ENCODE results near the gene IBTK. TPM values are rescaled to one million over a fixed set of nuclear protein-coding genes. Genes with fewer than 3 reads are reported as not detected.
A peak's percentile ranks its signal among the peaks of the same experiment; 100 is the strongest.

IBTK gene
- total and polyA plus RNA-seq, 4 donors, result 14.1 to 66.8 (median 21.0) TPM

DNA sequence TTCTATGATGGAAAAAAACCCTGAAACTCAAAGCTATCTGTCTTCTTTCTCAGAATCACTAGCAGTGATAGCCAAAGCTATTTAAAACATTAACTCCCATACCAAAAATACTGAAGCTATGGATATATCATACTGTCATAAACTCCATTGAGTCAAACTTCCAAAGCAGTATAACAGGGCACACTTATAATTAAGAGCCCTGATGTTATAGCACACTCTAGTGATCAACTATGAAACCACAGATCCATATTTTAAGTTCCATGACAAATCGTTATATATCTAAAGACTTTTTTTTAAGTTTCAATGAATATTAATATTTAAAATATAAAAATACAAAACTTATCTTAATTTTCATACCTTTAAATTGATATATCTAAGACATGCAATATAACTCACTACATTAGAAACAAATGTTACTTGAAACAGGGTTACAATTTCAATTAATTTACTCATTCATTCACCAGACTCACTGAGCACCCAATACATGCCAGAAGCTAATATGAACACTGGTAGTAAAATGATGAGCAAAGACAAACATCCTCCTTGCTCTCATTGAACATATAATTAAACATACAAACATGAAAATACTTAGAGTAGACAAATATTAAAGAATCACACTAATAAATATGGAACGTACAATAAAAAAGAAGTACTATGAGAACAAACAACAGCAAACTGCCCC, 69.3 kb downstream of the IBTK start:
- H3K27me3 ChIP-seq (ENCODE audit: control insufficient read depth in 4 of 4, insufficient read depth in 4 of 4, low read length in 3 of 4), result no peaks in the 10 kb centered on the region
- H3K9me3 ChIP-seq (ENCODE audit: control insufficient read depth in 4 of 4, low read length in 3 of 4), result no peaks in the 10 kb centered on the region
- peak; percentile 60 to 66 for TF ChIP-seq RAD21 (IDR thresholded peaks at IDR 0.05)
- no peak for TF ChIP-seq NR2F2 (IDR thresholded peaks at IDR 0.05)
- no peak for TF ChIP-seq YY1 (IDR thresholded peaks at IDR 0.05)
- TF ChIP-seq EGR1 (IDR thresholded peaks at IDR 0.05; ENCODE audit: low read depth in 2 of 2), result no peak
- no peaks in the 10 kb centered on the region for H3K4me1 ChIP-seq (ENCODE audit: control insufficient read depth in 4 of 4, insufficient read depth in 4 of 4, low read length in 3 of 4)
- no peak for DNase-seq (ENCODE audit: low spot score)
- no peak overlapping the region for H3K4me3 ChIP-seq (ENCODE audit: low read depth in 1 of 3, low read length in 3 of 3)
- no peak overlapping the region for H3K9ac ChIP-seq (ENCODE audit: low read depth in 1 of 2, low read length in 2 of 2)
- WGBS, result 64% methylated on average over 2 of the region's 2 CpGs
- peaks cover 4 to 30% (median 21%) of the 10 kb centered on the region in 4 donors for H3K36me3 ChIP-seq (ENCODE audit: control insufficient read depth in 4 of 4, insufficient read depth in 3 of 4, low read depth in 1 of 4, low read length in 3 of 4)
- H3K27ac ChIP-seq (ENCODE audit: low read depth in 1 of 2, low read length in 2 of 2), result no peak overlapping the region

- Histone ChIP-seq H3K9me3 (ENCODE audit: control insufficient read depth in 4 of 4, low read length in 3 of 4) (no peaks in the 10 kb centered on the region), H3K27ac (ENCODE audit: low read depth in 1 of 2, low read length in 2 of 2) (no peak overlapping the region), H3K4me3 (ENCODE audit: low read depth in 1 of 3, low read length in 3 of 3) (no peak overlapping the region), H3K4me1 (ENCODE audit: control insufficient read depth in 4 of 4, insufficient read depth in 4 of 4, low read length in 3 of 4) (no peaks in the 10 kb centered on the region), H3K9ac (ENCODE audit: low read depth in 1 of 2, low read length in 2 of 2) (no peak overlapping the region), H3K36me3 (ENCODE audit: control insufficient read depth in 4 of 4, insufficient read depth in 3 of 4, low read depth in 1 of 4, low read length in 3 of 4) (peaks cover 8 to 38% (median 32%) of the 10 kb centered on the region in 4 donors), H3K27me3 (ENCODE audit: control insufficient read depth in 4 of 4, insufficient read depth in 4 of 4, low read length in 3 of 4) (no peaks in the 10 kb centered on the region)
- DNase-seq (ENCODE audit: low spot score), result no peak
- TF ChIP-seq RXRA (IDR thresholded peaks at IDR 0.05) (no peak), EGR1 (IDR thresholded peaks at IDR 0.05; ENCODE audit: low read depth in 2 of 2) (no peak)
- 84% methylated on average over 1 of the region's 1 CpG for WGBS
Measured at GRCh38 chr6:82176616-82177015, 70.9 kb downstream of the IBTK start.

DNA sequence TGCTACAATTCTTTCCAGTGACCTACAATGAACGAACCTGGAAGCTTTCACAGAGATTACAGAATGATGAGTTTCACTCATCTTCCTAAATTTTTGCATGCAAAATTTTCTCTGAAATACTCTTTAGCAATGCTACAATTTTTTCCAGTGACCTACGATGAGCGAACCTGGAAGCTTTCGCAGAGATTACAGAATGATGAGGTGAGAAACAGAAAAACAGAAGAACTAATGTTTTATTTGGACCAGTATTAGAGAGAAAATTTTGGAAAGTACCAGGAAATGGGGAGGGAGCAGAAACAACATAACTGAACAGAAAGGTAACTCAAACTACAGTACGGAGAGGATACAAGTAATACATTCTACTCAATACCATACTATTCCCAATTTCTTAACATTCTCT, 75.0 kb downstream of the IBTK start:
- peaks cover 13 to 49% (median 39%) of the 10 kb centered on the region in 4 donors for H3K36me3 ChIP-seq (ENCODE audit: control insufficient read depth in 4 of 4, insufficient read depth in 3 of 4, low read depth in 1 of 4, low read length in 3 of 4)
- DNase-seq (ENCODE audit: low spot score), result no peak
- H3K4me1 ChIP-seq (ENCODE audit: control insufficient read depth in 4 of 4, insufficient read depth in 4 of 4, low read length in 3 of 4), result no peaks in the 10 kb centered on the region
- H3K9ac ChIP-seq (ENCODE audit: low read depth in 1 of 2, low read length in 2 of 2), result no peak overlapping the region
- no peak overlapping the region for H3K4me3 ChIP-seq (ENCODE audit: low read depth in 1 of 3, low read length in 3 of 3)
- TF ChIP-seq HNF4G (IDR thresholded peaks at IDR 0.05), result no peak
- no peak for TF ChIP-seq HNF4A (conservative IDR thresholded peaks at IDR 0.05)
- no peak for TF ChIP-seq SP1 (IDR thresholded peaks at IDR 0.05)
- H3K9me3 ChIP-seq (ENCODE audit: control insufficient read depth in 4 of 4, low read length in 3 of 4), result no peaks in the 10 kb centered on the region
- no peaks in the 10 kb centered on the region for H3K27me3 ChIP-seq (ENCODE audit: control insufficient read depth in 4 of 4, insufficient read depth in 4 of 4, low read length in 3 of 4)
- H3K27ac ChIP-seq (ENCODE audit: low read depth in 1 of 2, low read length in 2 of 2), result no peak overlapping the region
- 98% methylated on average over 5 of the region's 5 CpGs for WGBS

DNA sequence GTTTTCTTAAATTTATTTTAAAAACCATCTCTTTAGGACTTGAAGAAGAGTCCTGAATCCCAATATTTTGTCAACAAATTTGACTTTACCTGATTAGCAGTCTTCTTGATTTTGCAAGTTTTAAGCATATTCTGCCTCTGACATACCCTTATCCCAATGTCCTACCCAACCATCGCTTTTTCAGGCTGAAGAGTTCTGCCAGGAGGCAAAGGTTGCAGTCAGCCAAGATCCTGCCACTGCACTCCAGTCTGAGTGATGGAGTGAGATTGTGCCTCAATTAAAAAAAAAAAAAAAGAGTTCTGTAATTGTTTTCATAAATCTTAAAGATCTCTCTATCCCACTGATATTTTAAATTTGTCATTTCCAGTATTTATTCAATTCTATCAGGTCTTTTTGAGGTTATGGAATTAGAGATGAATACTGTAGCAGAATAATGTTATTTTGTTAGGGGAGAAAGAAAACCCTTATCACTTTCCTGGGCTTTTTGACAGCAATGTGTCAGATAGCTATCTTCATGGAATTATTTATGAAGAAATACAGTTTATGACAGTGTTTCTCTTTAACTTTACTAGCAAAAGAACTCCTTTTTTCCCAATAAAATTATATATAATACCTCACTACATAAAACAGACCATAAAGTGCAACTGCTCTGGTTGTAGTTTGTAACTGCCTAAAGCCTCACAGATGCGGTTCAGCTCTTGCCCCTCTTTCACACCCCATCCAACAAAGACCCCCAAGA, 78.2 kb downstream of the IBTK start:
- DNase-seq (ENCODE audit: low spot score), result no peak
- Histone ChIP-seq H3K27ac (ENCODE audit: low read depth in 1 of 2, low read length in 2 of 2) (no peak overlapping the region), H3K27me3 (ENCODE audit: control insufficient read depth in 4 of 4, insufficient read depth in 4 of 4, low read length in 3 of 4) (no peaks in the 10 kb centered on the region), H3K9ac (ENCODE audit: low read depth in 1 of 2, low read length in 2 of 2) (no peak overlapping the region), H3K4me1 (ENCODE audit: control insufficient read depth in 4 of 4, insufficient read depth in 4 of 4, low read length in 3 of 4) (no peaks in the 10 kb centered on the region), H3K4me3 (ENCODE audit: low read depth in 1 of 3, low read length in 3 of 3) (no peak overlapping the region), H3K9me3 (ENCODE audit: control insufficient read depth in 4 of 4, low read length in 3 of 4) (no peaks in the 10 kb centered on the region), H3K36me3 (ENCODE audit: control insufficient read depth in 4 of 4, insufficient read depth in 3 of 4, low read depth in 1 of 4, low read length in 3 of 4) (peaks cover 11 to 45% (median 38%) of the 10 kb centered on the region in 4 donors)
- WGBS, result 95% methylated on average over 2 of the region's 2 CpGs
- TF ChIP-seq RAD21 (IDR thresholded peaks at IDR 0.05) (no peak), GABPA (IDR thresholded peaks at IDR 0.05 in 1 of 2, conservative IDR thresholded peaks at IDR 0.05 in 1 of 2) (no peak), YY1 (IDR thresholded peaks at IDR 0.05) (no peak), HNF4G (IDR thresholded peaks at IDR 0.05) (no peak), HNF4A (conservative IDR thresholded peaks at IDR 0.05) (no peak), FOXA1 (IDR thresholded peaks at IDR 0.05) (no peak), SP1 (IDR thresholded peaks at IDR 0.05) (no peak), NR2F2 (IDR thresholded peaks at IDR 0.05) (no peak), TAF1 (conservative IDR thresholded peaks at IDR 0.05) (no peak), JUND (IDR thresholded peaks at IDR 0.05) (no peak)
- TF ChIP-seq, protein P1, sequence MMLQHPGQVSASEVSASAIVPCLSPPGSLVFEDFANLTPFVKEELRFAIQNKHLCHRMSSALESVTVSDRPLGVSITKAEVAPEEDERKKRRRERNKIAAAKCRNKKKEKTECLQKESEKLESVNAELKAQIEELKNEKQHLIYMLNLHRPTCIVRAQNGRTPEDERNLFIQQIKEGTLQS (IDR thresholded peaks at IDR 0.05), result no peak
- TF ChIP-seq, protein P2, sequence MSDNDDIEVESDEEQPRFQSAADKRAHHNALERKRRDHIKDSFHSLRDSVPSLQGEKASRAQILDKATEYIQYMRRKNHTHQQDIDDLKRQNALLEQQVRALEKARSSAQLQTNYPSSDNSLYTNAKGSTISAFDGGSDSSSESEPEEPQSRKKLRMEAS (IDR thresholded peaks at IDR 0.05), result no peak
- TF ChIP-seq, protein P3, sequence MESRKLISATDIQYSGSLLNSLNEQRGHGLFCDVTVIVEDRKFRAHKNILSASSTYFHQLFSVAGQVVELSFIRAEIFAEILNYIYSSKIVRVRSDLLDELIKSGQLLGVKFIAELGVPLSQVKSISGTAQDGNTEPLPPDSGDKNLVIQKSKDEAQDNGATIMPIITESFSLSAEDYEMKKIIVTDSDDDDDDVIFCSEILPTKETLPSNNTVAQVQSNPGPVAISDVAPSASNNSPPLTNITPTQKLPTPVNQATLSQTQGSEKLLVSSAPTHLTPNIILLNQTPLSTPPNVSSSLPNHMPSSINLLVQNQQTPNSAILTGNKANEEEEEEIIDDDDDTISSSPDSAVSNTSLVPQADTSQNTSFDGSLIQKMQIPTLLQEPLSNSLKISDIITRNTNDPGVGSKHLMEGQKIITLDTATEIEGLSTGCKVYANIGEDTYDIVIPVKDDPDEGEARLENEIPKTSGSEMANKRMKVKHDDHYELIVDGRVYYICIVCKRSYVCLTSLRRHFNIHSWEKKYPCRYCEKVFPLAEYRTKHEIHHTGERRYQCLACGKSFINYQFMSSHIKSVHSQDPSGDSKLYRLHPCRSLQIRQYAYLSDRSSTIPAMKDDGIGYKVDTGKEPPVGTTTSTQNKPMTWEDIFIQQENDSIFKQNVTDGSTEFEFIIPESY (IDR thresholded peaks at IDR 0.05), result no peak
- TF ChIP-seq, protein P4, sequence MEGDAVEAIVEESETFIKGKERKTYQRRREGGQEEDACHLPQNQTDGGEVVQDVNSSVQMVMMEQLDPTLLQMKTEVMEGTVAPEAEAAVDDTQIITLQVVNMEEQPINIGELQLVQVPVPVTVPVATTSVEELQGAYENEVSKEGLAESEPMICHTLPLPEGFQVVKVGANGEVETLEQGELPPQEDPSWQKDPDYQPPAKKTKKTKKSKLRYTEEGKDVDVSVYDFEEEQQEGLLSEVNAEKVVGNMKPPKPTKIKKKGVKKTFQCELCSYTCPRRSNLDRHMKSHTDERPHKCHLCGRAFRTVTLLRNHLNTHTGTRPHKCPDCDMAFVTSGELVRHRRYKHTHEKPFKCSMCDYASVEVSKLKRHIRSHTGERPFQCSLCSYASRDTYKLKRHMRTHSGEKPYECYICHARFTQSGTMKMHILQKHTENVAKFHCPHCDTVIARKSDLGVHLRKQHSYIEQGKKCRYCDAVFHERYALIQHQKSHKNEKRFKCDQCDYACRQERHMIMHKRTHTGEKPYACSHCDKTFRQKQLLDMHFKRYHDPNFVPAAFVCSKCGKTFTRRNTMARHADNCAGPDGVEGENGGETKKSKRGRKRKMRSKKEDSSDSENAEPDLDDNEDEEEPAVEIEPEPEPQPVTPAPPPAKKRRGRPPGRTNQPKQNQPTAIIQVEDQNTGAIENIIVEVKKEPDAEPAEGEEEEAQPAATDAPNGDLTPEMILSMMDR (IDR thresholded peaks at IDR 0.05; ENCODE audit: low read depth, low read length, missing input control), result no peak

Measured in liver (tissue), 9 donors.